CD4-positive, alpha-beta T cell treated with Interleukin-12 subunit alpha and Interleukin-12 subunit beta, for 1 hour (primary cell): ENCODE results near the gene AMER3.
"Not testable (repeated sequence)": the region's sequence is repeated elsewhere in the genome, so short reads cannot be mapped to it uniquely, and the experiment has no call there.

ENCODE experiments used
- DNase-seq: peaks from one replicate; pipeline ENCODE4 v3.0.0-alpha.2; 2020

Gene AMER3, protein sequence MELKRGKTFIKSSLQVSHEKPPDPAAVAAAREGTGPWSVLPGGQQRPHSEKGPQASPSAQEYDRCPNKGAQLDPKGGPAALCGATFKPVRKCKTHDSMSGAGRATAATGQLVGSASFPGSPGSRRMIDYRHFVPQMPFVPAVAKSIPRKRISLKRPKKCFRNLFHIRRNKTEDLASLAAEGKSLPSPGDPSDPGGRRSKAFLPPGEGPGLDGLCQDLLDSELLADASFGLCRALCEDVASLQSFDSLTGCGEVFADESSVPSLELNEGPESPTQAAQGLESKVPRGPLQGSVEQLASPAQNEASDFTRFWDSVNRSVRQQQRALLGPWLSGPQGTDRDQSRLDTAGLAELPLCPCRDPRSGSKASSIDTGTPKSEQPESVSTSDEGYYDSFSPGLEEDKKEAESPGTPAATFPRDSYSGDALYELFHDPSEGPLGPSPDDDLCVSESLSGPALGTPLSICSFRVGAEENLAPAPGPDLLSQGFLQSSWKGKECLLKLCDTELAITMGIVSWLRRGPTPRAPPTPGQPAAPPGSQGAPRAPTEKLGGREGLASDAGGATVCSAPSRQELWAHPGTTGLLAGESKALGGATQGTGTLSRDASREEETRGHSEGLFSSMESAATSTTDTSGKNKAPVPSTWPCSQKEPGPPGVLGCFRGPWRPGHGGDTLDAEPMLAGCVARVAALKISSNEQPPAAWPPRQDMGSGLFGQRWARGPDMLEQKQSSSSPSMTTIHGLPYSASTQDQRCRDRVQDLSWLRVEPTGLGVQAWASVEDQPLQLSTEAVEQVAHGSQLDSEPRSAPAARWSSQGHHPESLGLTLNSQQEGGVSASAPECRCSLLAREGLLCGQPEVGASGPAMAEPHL

DNA sequence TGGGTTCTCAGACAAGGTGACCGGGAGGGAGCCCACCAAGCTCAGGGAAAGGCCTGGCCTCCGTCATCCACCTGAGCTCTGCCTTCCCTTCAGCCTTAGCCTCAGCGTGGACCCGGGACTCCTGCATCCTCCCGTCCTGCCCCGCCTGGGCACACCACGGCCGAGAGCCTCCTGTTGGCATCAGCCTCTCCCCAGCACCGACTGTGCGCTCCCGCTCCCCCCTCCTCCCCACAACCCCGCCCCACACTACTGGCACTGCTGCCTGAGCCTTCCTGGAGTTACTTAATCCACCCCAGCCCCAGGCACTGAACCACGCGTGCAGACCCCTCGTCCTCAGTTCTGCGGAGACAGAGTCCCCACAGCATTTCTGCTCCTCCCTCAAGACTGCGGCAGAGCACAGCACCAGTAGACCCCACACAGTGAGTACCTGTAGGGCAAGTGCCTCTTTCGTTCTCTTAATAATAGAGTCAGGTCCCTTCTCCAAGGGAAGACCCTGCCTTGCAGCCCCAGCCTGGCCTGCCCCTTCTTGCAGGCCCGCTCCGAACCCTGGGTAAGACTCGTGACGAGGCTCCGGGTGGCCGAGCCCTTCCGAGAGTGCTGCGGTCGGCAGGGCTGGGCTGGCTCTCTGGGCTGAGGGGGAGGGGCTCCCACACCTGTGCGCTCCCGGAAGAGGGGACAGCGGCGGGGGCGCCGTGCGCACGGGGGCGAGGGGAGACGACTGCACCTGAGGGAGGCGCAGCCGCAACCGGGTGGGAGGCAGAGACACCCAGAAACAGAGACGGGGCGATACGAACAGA is at the start of gene AMER3:
AMER3 (plus strand) TSS at position 285 of the 797 bp plus-strand sequence. CDS start 6,533 bp downstream, outside the sequence.
- no peak for DNase-seq

DNA sequence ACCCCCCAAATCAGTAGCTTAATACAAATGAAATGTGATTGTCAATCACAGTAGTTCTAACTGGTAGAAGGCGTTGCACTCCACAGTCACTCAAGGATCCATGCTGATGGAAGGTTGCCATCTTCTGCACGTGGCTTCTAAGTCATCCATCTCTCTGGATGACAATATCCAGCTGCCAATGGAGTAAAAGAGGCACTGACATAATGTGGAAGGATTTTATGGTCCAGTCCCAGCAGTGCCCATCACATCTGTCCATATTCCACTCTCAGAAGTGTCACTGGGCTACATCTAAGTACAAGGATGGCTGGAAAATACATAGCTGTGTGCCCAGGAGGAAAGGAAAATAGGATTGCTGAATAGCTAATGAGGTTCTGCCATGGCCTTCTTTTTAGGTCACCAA is 40.5 kb upstream of the AMER3 start:
- not testable (repeated sequence) for DNase-seq

DNA sequence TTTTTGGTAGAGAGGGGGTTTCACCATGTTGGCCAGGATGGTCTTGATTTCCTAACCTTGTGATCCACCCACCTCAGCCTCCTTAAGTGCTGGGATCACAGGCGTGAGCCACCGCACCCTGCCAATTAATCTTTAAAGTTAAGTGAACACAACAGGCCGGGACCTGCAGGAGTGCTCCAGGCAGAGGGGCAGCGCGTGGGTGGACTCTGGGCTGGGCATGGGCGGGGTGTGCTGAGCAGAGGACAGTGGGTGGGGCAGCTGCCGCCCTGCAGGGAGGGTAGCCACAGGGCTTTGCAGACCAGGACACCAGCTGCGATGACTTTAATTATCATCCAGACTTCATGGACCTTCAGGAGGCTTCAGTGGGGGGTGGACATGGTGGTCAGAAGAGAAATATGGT is 35.3 kb upstream of the AMER3 start:
- DNase-seq: no peak

DNA sequence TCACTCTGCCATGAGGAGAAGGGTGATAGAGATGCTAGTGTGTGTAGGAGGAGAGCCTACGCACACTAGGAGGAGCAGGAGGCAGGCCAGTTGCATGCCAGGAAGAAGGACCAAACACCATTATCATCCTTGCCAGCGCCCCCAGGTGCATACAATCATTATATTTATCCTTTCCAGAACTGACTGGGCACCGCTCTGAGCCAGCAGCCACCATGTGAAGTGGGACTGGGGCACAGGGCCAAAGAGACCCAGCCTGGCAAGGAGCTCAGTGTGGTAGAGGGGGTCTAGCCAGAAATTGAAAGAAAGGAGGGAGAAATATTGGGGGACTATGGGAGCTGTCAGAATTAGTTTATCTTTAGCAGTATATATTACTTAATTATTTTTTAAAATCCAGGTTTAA is 34.8 kb upstream of the AMER3 start:
- DNase-seq: no peak

DNA sequence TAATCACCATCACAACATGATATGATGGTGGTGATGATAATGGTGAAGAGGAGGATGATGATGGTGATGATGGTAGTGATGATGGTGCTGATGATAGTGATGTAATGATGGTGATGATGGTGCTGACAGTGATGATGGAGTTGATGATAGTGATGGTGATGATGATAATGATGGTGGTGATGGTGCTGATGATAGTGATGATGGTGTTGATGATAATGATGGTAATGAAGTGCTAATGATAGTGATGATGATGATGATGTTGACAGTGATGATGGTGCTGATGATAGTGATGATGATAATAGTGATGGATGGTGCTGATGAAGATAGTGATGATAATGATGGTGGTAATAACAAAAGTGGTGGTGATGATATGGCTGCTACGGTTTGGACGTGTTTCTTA is 30.9 kb upstream of the AMER3 start:
- no peak for DNase-seq

DNA sequence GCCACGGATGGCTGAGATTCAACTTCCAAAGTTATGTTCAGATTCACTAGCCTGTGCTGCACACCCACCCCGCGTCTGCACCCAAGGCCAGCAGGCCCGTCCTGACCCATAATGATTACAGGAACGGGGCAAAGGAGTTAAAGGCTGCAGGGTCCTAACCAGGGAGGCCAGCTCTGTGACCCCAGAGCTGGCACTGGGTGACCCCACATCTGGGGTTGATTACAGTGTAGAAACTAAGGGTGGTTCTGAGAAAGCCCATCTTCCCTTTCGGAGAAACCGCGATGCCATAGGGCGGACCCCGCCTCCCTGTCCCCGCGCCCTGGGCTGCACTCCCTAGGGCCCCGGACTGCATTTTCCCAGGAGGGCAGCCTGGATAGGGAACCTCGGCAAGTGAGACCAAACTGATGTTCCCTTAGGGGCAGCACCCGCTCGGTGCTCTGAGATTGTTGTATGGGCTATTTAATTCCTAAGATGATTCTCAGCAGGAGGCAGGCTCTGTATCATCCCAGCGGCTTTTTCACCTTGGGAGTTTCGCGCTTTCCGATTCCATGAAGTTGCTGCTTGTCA is 28.6 kb upstream of the AMER3 start:
- DNase-seq: no peak

DNA sequence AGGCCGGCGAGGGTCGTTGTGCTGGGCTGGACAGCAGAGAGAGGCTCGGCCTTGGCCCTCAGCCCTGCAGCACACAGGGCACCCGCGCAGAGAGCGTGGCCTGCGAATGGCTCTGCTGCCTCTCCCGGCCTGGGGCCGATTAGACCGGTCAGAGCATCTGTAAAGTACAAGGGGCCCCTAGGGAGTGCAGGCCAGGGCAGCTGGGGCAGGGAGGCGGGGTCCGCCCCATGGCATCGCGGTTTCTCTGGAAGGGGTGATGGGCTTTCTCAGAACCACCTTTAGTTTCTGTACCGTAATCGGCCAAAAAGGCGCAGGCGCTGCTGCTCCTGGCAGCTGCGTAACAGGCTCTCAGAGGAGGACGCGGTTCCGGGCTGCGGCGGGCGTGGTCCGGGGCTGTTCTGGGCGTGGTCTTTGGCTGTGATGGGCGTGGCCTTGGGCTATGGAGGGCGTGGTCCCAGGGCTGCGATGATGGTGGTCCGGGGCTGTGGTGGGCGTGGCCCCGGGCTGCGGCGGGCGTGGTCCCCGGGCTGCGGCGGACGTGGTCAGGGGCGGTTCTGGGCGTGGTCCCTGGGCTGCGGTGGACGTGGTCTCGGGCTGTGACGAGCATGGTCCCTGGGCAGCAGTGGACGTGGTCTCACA is 27.9 kb upstream of the AMER3 start:
- peak; percentile 94 for DNase-seq

DNA sequence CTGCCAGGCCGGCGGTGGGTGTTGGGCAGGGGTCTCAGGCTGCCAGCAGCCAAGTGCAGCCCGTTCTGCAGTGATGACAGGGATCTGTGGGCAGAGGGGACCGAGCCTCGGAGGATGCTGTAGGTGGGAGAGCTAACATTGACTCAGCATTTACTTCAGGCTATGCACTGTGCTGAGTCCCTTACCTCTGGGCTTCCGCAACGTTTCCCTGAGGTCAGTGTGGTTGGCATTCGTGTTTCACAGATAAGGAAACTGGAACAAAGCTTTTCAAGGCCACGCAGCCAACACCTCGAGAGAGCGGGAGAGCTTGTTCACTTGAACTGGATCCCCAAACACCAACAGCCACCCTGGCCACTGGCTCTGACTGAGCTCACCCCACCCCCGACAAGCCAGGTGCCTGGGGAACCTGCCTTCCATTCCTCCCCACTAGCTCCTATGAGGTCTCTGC is 27.3 kb upstream of the AMER3 start:
- DNase-seq: peak; percentile 52

DNA sequence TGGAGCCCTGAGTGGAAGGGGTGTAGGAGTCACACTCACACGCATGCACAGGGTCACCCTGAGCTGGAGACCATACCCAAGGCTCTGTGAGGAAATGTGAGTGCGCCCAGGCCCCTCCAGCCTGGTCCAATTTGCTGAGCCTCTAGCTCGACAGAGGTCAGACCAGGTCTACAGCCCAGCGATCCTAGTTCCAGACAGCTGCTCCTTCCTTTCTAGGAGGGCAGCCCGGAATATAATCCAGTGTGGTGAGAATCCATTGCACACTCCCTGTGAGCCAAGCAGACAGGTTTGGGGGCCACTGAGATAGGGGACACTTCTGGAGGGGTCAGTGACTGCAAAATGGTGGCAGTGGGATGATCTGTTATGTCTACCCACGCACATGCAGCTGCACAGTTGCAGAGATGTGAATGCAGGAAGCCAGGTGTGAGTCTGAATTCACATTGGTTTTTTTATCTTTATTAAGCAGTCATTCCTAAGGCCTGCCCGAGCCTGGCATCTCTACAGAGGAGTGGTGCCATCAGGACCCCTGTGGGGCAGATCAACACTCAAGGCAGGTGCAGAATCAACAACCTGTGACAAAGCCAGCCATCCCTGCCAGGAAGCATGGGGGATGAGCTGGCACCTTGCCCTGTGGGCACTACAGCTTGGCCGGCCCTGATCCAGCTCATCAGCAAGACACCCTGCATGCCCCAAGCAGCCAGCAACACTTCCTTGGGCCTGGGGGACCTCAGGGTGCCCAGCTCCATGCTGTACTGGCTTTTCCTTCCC is 26.6 kb upstream of the AMER3 start, which contains the start of gene GPR148:
GPR148 (plus strand) TSS at position 522 of the 768 bp plus-strand sequence; CDS start at position 604, 82 bp downstream.
- no peak for DNase-seq

DNA sequence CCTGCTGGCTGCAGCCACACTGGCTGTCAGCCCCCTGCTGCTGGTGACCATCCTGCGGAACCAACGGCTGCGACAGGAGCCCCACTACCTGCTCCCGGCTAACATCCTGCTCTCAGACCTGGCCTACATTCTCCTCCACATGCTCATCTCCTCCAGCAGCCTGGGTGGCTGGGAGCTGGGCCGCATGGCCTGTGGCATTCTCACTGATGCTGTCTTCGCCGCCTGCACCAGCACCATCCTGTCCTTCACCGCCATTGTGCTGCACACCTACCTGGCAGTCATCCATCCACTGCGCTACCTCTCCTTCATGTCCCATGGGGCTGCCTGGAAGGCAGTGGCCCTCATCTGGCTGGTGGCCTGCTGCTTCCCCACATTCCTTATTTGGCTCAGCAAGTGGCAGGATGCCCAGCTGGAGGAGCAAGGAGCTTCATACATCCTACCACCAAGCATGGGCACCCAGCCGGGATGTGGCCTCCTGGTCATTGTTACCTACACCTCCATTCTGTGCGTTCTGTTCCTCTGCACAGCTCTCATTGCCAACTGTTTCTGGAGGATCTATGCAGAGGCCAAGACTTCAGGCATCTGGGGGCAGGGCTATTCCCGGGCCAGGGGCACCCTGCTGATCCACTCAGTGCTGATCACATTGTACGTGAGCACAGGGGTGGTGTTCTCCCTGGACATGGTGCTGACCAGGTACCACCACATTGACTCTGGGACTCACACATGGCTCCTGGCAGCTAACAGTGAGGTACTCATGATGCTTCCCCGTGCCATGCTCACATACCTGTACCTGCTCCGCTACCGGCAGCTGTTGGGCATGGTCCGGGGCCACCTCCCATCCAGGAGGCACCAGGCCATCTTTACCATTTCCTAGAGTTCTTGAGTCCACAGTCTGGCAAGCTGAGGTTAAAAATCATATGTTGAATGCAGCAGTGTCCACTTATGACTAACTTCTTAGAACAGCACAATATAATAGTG is 25.7 kb upstream of the AMER3 start:
- no peak for DNase-seq

DNA sequence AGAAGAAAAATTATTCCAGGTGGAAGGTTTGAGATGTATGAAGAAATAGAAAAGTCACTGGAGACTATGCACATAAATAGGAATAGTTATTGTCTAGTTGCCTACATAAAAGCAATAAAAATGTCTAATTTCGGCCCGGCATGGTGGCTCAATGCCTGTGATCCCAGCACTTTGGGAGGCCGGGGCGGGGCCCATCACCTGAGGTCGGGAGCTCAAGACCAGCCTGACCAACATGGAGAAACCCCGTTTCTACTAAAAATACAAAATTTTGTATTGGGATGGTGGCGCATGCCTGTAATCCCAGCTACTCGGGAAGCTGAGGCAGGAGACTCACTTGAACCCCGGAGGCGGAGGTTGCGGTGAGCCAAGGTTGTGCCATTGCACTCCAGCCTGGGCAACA is 23.1 kb upstream of the AMER3 start:
- not testable (repeated sequence) for DNase-seq

DNA sequence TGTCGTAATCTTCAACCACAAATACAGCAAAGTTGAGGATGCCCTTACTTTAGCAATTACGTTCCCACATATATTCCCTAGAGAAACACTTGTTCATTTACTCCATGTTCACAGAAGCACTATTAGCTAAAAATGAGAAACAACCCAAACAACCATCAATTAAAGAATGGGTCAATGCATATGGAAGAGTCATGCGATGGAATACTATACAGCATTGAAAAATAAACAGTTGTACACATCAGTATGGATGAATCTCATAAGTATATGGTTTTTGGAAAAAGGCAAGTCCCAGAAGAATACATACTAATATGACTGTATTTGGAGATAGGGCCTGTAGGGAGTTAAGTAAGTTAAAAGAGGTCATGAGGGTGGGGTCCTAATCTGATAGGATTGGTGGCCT is 20.1 kb upstream of the AMER3 start:
- no peak for DNase-seq

DNA sequence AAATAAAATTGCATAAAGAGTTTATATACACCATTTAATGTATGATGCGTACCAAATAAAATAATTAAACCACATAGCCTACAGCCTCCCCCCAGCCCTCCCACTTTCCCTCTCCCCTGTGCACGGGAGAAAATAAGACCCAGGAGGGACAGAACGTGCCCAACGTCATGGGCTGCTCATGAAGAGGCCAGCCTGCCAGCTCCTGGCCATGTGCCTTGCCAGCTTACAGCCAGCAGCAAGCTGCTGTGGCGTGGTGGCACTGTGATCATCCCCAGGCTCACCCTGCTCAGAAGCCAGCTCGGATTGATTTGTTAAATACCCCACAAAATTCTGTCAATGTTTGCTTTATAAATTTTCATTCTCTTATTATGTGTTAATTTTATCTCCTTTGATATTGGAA is 18.9 kb upstream of the AMER3 start:
- DNase-seq: no peak

DNA sequence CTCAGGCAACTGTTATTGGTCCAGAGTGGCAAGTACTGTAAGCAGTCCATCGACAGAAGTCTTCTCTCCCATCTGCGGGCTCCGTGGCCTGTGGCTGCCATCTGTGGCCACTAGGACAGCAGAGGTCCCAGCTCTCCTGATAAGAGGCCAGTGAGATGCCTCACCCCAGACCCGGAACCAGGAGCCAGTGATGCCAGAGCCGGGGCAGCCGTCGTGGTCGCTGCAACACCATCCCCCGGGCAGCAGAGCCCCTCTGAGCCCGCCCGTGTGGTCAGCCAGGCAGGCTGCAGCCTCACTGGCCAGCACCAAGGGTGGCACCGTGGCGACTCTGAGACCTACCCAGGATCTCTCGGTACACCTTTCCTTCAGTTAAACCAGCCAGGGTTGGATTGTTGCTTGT is 17.7 kb upstream of the AMER3 start:
- no peak for DNase-seq

DNA sequence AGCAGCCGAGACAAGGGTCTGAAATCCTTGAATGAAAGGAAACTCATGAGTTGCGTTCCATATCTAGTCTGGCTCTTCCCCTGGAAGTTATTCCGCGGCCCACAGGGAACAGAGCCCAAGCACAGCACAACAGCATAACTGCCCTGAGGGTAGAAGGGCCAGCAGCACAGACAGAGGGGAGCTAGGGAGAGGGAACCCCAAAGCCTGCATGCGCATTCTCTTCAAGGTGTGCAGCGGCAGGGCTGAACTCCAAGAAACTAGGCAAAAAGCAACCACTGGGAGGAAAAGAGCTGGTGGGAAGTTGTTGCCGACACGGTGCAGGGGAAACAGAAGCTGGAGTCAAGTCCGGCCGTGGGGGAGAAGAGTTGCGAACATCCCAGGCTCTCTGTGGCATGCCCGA is 14.7 kb upstream of the AMER3 start:
- no peak for DNase-seq

DNA sequence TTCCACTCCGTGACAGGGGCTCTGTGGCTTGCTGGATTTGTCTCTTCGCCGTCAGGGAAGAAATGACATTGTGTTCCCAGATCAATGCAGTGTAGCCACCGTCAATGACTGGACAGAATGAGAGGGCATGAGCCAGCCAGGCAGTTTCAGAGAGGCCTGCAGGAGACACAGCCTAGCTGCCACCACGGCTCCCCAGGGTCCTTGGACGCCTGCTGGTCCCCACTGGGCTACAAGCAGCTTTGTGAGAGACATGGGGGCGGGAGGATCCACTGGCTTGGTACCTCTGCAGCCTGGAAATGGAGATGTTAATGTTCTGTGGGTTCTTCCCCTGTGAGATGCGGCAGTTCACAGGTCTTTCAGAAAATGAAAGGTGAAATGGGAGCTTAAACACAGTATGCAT is 12.1 kb upstream of the AMER3 start:
- DNase-seq: no peak

DNA sequence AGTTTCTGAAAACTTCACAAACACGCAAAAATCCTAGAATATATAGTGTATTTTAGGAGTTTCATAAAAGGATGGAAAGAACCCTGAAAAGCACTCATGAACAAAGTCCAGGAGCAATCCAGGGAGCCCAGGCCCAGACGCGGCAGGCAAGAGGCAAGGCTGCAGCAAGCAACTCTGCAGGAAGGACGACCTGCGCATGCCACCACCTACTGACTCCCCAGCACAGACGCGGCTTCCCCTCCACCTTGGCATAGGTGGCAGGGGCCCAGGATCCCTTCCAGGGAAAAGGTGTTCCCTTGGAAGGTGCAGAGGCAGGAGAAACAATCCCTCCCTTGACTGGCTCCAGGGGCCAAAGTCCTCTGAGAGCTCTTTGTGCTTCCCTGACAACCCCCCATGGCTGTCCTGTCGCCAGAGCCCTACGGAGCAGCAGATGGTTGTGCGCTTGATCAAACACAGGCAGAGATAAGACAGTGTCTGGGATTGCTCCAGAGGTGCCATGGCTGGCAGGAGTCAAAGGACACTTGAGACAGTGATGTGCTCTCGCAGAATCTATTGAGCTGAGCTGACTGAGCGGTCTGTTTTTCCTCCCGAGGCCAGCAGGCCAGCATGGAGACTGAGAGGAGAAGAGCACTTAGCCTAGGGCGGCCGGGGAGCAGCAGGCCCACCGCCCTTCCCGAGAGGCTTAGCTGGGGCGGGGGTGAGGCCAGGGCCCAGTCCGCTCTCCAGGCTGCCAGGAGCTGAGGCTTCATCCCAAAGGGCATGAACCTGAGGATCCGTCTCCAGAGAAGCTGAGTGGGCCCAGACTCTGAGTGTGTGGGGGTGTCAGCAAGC is 10.8 kb upstream of the AMER3 start:
- DNase-seq: no peak

DNA sequence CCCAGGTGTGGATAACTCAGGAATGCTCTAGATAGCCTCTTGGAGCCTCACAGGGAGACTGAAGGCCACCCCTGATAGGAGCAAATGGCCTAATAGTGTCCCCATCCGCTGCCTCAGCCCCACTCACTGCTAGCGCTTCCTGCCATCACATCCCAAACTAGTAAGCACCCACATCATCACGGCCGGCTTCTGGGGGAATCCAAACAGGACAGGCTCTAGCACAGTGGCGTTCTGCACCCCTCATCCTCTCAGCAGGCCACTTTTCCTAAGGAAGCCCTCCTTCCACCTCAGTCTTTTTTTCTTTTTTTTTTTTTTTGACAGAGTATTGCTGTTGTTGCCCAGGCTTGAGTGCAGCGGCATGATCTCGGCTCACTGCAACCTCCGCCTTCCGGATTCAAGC is 6.3 kb upstream of the AMER3 start:
- no peak for DNase-seq

DNA sequence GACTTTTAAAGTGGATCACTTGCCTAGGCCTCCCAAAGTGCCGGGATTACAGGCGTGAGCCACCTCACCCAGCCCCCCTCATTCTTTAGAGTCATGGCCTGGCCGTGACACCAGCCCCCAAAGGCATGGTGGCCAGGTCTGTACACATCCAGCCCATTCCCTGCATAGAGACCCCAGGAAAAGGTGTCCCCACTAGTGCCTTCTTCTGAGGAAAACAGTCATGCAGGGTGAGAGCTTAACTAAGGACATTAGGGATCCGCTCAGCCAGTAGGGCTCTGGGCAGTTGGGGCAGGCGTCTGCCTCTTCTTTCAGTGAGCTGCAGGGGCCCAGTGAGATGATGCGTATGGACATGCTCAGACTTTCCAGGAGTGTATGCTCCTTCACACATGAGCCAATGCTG is 5.7 kb upstream of the AMER3 start:
- no peak for DNase-seq
